Urinary bladder (tissue), 4 donors: ENCODE data around the gene SLC22A15. TPM values are rescaled to one million over a fixed set of nuclear protein-coding genes. Genes with fewer than 3 reads are reported as not detected.
A peak's percentile ranks its signal among the peaks of the same experiment; 100 is the strongest.
"Not testable (repeated sequence)": the region's sequence is repeated elsewhere in the genome, so short reads cannot be mapped to it uniquely, and the experiment has no call there.

Experiments
- DNase-seq: peaks from one replicate; pipeline ENCODE4 v3.0.0-alpha.2; 2015; ENCODE audit errors: extremely low spot score
- H3K27ac ChIP-seq: one replicate; pipeline ENCODE4 v1.5.1; 2013; ENCODE audit warnings: low read depth, mild to moderate bottlenecking, moderate library complexity
- H3K36me3 ChIP-seq: one replicate; pipeline ENCODE4 v1.6.1; 2013; ENCODE audit warnings: mild to moderate bottlenecking, moderate library complexity; ENCODE audit not compliant: insufficient read depth
- H3K4me1 ChIP-seq: one replicate; pipeline ENCODE4 v1.6.1; 2013; ENCODE audit warnings: mild to moderate bottlenecking, moderate library complexity; ENCODE audit not compliant: insufficient read depth
- H3K4me3 ChIP-seq: one replicate; pipeline ENCODE4 v1.5.1; 2013; ENCODE audit warnings: low read depth, low read length
- WGBS: extraction: QIAGEN DNeasy Blood & Tissue Kit; methylation state at CpG from one replicate; pipeline ENCODE4 v1.1.7; 2013; 5-methylcytosine and 5-hydroxymethylcytosine counted together
- polyA plus RNA-seq: library from polyadenylated mRNA; stranded (reverse); fragments of 200-250 nt; gene quantifications from one replicate; pipeline ENCODE4 v1.2.3, GENCODE V29; 2013
- total RNA-seq: library from RNA; depleted of rRNA; stranded (reverse); fragments of >200 nt; gene quantifications from one replicate; pipeline ENCODE4 v1.2.3, GENCODE V29; 2014
- donor health status: healthy with polysubstance abuse.
- donor health status: healthy.

Gene SLC22A15
- total and polyA plus RNA-seq, 2 donors = 1.5 to 6.6 TPM

DNA sequence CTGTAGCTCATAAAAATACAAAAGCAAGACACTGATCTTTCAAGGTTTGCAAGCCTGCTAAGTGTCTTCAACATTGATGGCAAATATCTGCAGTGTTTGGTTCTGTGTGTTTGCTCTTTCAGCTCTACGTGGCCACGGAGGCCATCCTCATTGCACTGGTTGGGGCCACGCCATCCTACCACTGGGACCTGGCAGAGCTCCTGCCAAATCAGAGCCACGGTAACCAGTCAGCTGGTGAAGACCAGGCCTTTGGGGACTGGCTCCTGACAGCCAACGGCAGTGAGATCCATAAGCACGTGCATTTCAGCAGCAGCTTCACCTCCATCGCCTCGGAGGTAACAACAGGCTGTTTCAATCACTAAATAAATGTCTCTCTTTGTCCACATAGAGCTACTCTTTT is 15.6 kb downstream of the SLC22A15 start:
- Histone ChIP-seq H3K27ac (no peak overlapping the region), H3K4me3 (no peak overlapping the region), H3K4me1 (no peaks in the 10 kb centered on the region), H3K36me3 (no peaks in the 10 kb centered on the region)
- no peak for DNase-seq
- WGBS = 88% methylated on average over 8 of the region's 8 CpGs

DNA sequence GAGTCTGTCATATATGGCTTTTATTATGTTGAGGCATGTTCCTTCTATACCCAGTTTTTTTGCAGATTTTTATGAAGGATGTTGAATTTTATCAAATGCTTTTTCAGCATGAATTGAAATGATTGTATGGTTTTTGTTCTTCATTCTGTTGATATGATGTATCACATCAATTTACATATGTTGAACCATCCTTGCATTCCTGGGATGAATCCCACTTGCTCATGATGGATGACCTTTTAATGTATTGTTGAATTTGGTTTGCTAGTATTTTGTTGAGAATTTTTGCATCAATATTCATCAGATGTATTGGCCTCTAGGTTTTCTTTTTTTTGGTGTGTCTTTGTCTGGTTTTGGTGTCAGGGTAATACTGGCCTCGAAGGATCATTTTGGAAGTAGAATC is 21.6 kb downstream of the SLC22A15 start:
- H3K4me3 ChIP-seq, H3K4me1 ChIP-seq, H3K36me3 ChIP-seq, H3K27ac ChIP-seq, DNase-seq: not testable (repeated sequence)
- 95% methylated on average over 1 of the region's 1 CpG for WGBS

DNA sequence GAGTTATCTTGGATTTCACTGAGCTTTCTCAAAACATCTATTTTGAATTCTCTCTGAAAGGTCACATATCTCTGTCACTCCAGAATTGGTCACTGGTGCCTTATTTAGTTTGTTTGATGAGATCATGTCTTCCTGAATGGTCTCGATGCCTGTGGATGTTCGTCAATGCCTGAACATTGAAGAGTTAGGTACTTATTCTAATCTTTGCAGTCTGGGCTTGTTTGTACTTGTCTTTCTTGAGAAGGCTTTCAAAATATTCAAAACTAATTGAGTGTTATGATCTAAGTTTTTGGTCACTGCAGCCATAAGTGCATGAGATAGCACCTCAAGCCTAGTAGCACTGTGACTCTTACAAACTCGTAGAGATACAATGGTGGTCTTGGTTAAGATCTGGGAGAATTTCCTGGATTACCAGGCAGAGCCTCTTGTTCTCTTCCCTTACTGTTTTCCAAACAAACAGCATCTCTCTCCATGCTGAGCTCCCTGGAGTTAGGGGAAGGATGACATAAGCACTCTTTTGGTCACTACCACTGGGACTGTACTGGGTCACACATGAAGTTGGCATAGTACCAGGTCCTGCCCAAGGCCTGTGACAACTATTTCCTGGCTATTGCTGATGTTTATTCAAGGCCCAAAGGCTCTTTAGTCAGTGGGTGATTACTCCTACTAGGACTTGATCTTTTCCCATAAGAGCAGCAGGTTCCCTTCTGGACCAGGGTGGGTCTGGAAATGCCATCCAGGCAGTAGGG is 25.6 kb downstream of the SLC22A15 start:
- no peak overlapping the region for H3K27ac ChIP-seq
- DNase-seq = no peak
- H3K4me1 ChIP-seq = no peaks in the 10 kb centered on the region
- H3K4me3 ChIP-seq = no peak overlapping the region
- 75% methylated on average over 3 of the region's 3 CpGs for WGBS
- no peaks in the 10 kb centered on the region for H3K36me3 ChIP-seq

DNA sequence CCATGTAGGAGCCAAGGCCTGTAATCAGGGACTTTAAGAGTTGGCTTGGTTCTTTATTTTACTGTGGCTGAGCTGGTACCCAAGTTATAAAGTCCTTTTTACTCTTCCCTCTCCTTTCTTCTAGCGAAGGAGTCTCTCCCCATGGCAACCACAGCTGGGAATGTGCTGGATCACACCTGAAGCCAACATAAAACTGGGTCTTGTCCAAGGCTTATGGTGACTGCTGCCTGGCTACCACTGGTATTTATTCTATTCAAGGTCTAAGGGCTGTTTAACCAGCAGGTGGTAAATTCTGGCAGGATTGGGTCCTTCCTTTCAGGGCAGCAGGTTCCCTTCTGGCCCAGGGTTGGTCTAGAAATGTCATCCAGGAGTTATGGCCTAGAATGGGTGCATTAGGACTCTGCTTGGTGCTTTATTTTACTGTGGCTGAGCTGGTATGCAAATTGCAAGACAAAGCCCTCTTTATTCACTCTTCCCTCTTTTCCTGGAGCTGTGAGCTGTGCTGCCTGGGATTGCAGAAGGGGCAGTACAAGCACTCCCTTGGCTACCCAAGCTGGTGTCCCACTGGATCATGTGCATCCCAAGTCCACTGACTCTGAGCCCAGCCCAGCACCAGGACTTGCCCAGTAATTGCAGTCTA is 26.6 kb downstream of the SLC22A15 start:
- Histone ChIP-seq H3K27ac (no peak overlapping the region), H3K4me1 (no peaks in the 10 kb centered on the region), H3K4me3 (no peak overlapping the region), H3K36me3 (no peaks in the 10 kb centered on the region)
- no peak for DNase-seq
- WGBS = 72% methylated on average over 1 of the region's 1 CpG

DNA sequence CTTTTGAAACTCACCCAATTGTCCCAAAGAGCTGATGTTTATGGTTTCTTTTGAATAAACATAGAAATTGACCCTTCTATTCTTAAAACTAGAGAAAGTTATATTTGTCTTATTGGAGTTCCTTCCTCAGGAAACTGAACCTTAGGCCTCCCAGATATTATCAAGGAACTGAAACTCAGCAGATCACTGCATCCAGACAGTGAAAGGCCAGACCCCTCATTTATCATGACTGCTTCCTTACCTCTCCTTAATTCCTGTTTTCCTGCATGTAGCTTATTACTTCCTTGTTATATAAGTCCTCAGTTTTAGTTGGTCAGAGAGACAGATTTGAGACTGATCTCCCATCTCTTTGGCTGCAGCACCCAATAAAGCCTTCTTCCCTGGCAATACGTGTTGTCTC is 27.5 kb downstream of the SLC22A15 start:
- WGBS = 84% methylated on average over 1 of the region's 1 CpG
- Histone ChIP-seq H3K4me1 (no peaks in the 10 kb centered on the region), H3K4me3 (no peak overlapping the region), H3K27ac (no peak overlapping the region), H3K36me3 (no peaks in the 10 kb centered on the region)
- DNase-seq = no peak

DNA sequence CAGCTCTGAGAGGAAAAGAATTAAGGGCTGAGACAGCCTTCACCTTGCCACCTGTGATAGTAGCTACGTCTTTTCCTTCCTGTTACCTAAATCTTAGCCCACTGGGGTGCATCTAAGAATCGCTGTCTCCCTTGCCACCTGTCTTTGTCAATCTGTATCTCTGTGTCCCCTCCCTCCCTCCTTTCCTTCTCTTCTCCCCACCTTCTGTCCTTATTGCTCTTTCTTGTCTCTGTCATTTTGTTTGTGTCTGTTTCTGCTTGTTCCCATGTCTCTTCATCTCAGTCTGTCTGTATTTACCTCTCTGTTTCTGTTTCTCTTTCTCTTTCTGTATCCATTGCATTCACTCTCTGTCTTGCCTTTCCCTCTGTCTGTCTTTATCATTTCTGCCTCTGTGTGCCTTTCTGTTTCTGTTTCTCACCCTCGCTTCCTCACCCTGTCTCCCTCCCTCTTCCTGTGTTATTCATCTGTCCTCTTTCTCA is 30.2 kb downstream of the SLC22A15 start:
- DNase-seq = no peak
- Histone ChIP-seq H3K4me1 (no peaks in the 10 kb centered on the region), H3K4me3 (no peak overlapping the region), H3K36me3 (no peaks in the 10 kb centered on the region), H3K27ac (no peak overlapping the region)
- WGBS = 83% methylated on average over 3 of the region's 3 CpGs

DNA sequence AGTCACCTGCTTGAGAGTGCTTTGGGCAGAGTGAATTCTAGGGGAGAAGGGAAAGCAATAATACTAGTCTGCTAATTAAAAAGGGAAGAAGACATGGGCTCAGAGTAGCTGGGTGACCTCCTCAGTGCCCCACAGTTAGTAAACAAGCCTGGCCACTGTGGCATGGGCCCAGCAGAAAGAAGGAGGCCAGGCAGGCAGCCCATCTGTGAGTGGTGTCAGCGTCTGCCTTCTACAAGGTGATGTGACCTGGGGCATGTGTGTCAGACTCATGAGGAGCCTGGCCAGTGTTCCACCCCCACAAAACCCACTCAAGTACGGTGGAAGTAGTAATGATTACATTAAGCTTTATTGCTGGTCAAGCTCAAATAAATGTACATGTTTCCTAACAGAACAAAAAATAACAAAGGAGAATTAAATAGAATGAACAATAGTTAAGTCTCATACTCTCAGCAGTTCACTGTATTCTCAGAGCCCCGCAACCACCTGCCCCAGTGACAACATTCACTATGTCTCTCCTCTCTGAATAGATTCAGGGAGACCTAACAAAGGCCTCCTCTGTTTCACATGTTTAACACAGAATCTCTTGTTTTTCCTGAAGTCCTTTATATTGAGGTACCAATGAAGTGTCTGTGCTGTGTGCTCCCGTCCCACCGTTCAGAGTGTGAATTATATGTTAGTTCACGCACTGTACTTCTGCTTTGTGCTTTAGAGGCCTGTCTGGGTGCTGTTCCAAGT is 32.5 kb downstream of the SLC22A15 start:
- Histone ChIP-seq H3K27ac (no peak overlapping the region), H3K4me3 (no peak overlapping the region), H3K36me3 (no peaks in the 10 kb centered on the region), H3K4me1 (no peaks in the 10 kb centered on the region)
- 79% methylated on average over 6 of the region's 6 CpGs for WGBS
- no peak for DNase-seq

DNA sequence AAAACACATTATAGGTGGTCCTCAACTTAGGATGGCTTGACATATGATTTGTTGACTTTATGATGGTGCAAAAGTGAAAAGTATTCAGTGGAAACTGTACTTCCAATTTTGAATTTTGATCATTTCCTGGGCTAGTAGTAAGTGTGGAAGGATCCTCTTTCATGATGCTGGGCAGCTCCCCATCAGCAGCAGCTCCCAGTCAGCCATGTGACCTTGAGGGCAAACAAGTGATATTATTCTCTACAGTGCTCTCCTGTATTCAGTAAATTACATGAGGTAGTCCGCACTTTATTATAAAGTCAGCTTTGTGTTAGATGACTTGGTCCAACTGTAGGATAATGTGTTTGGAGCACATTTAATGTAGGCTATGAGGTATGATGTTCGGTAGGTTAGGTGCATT is 36.4 kb downstream of the SLC22A15 start:
- H3K27ac ChIP-seq = no peak overlapping the region
- H3K4me1 ChIP-seq = no peaks in the 10 kb centered on the region
- H3K4me3 ChIP-seq = no peak overlapping the region
- no peak for DNase-seq
- H3K36me3 ChIP-seq = no peaks in the 10 kb centered on the region
- 95% methylated on average over 2 of the region's 2 CpGs for WGBS

DNA sequence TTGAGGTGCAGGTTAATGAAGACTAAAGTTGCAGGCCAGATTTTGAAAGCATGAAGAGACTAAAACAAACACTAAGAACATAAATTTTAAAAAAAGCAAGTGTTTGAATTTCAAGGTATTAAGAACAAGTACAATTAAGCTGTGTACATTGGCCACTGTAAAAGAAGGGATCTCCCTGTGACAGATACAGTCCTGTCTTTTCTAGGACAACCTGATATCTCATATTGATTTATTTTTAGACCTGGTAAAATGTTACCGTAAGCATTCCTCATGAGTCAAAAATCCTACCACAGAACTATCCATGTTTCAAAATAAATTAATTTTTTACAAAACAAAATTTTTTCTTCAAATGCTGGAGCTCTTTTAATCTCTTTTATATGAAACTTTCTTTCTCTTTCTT is 39.4 kb downstream of the SLC22A15 start:
- Histone ChIP-seq H3K27ac (no peak overlapping the region), H3K36me3 (no peaks in the 10 kb centered on the region), H3K4me3 (no peak overlapping the region), H3K4me1 (no peaks in the 10 kb centered on the region)
- WGBS = 80% methylated on average over 1 of the region's 1 CpG
- no peak for DNase-seq

DNA sequence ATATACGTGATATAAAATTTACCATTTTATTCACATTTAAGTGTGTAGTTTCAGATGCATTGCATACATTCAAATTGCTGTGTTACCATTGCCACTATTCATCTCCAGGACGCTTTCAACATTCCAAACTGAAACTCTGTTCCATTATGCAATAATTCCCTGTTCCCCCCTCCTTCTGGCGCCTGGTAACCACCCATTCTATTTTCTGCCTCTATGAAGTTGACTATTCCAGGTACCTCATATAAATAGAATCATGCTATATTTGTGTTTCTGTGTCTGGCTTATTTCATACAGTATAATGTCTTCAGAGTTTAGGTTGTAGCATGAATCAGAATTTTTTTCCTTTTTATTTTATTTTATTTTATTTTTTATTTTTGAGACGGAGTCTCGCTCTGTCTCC is 41.7 kb downstream of the SLC22A15 start:
- no peak overlapping the region for H3K27ac ChIP-seq
- WGBS = 94% methylated on average over 5 of the region's 5 CpGs
- DNase-seq = no peak
- no peak overlapping the region for H3K4me3 ChIP-seq
- no peaks in the 10 kb centered on the region for H3K36me3 ChIP-seq
- no peaks in the 10 kb centered on the region for H3K4me1 ChIP-seq

DNA sequence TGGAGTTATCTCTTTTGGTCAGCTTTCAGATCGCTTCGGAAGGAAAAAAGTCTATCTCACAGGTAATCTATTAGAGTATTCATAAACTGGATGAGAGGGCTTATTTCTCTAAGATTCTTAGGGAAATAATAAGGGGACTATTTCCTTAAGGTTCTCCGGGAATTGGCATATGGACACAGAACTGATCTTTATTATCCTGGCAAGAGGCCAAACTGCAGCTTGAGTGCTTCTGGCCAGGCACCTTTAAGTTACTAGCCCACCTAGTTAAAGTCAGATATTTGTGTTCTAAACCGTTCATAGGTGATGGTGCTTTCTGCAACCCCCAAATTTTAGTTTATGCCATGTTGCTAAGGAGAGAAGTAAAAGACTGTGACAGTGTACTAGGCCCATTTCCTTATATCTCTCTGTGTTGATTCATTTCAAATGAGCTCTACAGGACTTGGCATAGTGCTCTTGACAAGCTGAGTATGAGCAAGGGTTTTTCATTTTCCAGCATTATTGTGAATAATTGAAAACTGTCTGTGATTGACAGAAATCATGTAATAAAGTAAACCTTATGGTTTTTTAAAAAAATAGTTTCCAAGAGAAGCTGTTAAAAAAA is 43.4 kb downstream of the SLC22A15 start:
- no peaks in the 10 kb centered on the region for H3K4me1 ChIP-seq
- H3K4me3 ChIP-seq = no peak overlapping the region
- no peak for DNase-seq
- WGBS = 63% methylated on average over 4 of the region's 4 CpGs
- H3K27ac ChIP-seq = no peak overlapping the region
- H3K36me3 ChIP-seq = no peaks in the 10 kb centered on the region

DNA sequence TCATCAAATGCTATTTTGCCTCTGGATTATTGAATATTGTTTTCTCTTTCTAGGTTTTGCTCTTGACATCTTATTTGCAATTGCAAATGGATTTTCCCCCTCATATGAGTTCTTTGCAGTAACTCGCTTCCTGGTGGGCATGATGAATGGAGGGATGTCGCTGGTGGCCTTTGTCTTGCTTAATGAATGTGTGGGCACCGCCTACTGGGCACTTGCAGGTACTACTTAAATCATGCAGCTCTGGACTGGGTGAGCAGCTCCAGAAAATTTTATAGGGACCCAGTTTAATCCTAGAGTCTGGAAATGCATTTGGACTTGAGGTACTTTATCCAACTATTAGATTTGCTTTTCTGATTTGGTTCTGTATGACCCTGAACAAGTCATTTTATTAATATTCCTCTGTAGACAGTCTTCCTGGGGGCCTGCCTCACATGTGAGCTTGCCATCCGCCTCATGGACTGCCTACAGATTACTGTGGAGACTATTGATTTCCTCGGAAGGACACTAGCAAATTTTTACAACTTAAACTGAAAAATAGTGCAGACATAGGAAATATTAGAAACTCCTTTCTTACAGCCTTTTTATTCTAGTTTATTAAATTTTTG is 44.5 kb downstream of the SLC22A15 start:
- Histone ChIP-seq H3K27ac (no peak overlapping the region), H3K4me1 (no peaks in the 10 kb centered on the region), H3K36me3 (no peaks in the 10 kb centered on the region), H3K4me3 (no peak overlapping the region)
- WGBS = 61% methylated on average over 5 of the region's 5 CpGs
- peak; percentile 5 for DNase-seq

DNA sequence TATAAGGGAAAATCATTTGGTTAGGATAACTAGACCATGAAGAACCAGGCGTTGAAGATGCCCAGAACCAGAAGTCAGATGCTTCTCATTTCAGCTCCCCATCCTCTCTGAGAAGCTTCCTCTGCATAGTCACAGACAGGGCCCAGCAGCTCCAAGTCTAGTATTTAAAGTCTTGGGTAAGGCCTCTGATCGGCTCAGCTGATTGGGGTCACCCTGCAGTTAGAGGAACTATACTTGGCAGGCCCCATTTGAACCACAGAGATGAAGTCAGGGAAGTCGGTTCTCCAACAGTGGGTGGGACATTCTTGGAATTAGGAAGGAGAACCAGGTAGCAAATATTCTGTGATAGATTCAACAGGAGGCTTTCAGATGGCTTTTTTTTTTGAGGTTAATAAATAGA is 48.3 kb downstream of the SLC22A15 start:
- H3K36me3 ChIP-seq = no peaks in the 10 kb centered on the region
- 59% methylated on average over 3 of the region's 3 CpGs for WGBS
- no peak for DNase-seq

More for the DNA sequence above, 48.3 kb downstream of the SLC22A15 start:
- H3K4me3 ChIP-seq = no peak overlapping the region
- H3K27ac ChIP-seq = no peak overlapping the region
- H3K4me1 ChIP-seq = no peaks in the 10 kb centered on the region
